ENCODE measurements around the gene PARP8. TPM values are rescaled to one million over a fixed set of nuclear protein-coding genes. Genes with fewer than 3 reads are reported as not detected.

The PARP8 gene
- total and polyA plus RNA-seq, 2 of the 8 experiments (the other 6 are each of a cell fraction or from before 2014, with no cell fraction given): 16.6 to 30.6 TPM

GRCh38 chr5:50889790-50890189 lies 223.4 kb downstream of the PARP8 start (continued):
- TF ChIP-seq RNF2 (IDR thresholded peaks at IDR 0.05; ENCODE audit: borderline replicate concordance, low read depth, low read length, missing control alignments, poor library complexity, severe bottlenecking) (no peak), RAD21 (IDR thresholded peaks at IDR 0.05 in 1 of 2, conservative IDR thresholded peaks at IDR 0.05 in 1 of 2; ENCODE audit: low read depth in 2 of 2, low read length in 2 of 2) (no peak), JUN (IDR thresholded peaks at IDR 0.05; ENCODE audit: low read depth, low read length) (no peak)

Other genes with a start within 250 kb of the PARP8 start
- 44.6 and 48.4 TPM in 2 replicates for gene EMB, start 225.3 kb upstream of the PARP8 start, total RNA-seq (2021; fragmentation: NEBNext Ultra II Directional; extraction: Animal tissue kit (Norgen Biotek cat#: 25700))
- 13.6 and 29.3 TPM in 2 replicates for gene EMB, start 225.3 kb upstream of the PARP8 start, polyA plus RNA-seq (2011; rRNA removed)

Measured in H1 (cell line).